Loucy (cell line): ENCODE measurements around the gene COL6A2.

Experiments
- CTCF ChIP-seq: fragments of 200-600 bp; sonication (generic); conservative IDR thresholded peaks from 2 replicates; pipeline ENCODE4 v1.5.1; 2014; ENCODE audit warnings: mild to moderate bottlenecking, antibody characterized with exemption, low read length
- EZH2phosphoT487 ChIP-seq: fragments of 200-600 bp; IDR thresholded peaks from 2 replicates; pipeline ENCODE4 v1.6.1; 2018; ENCODE audit warnings: antibody characterized with exemption, mild to moderate bottlenecking, moderate library complexity, borderline replicate concordance

- TF ChIP-seq CTCF: no peak
- no peak for TF ChIP-seq EZH2phosphoT487
Measured at GRCh38 chr21:46065215-46065913, 32.5 kb upstream of the COL6A2 start.
